ENCODE measurements around the gene TNIP1. TPM values are rescaled to one million over a fixed set of nuclear protein-coding genes. Genes with fewer than 3 reads are reported as not detected.

Gene TNIP1
- total and polyA plus RNA-seq, 12 donors, result 36.6 to 129 (median 93.2) TPM

GRCh38 chr5:151017897-151018296, 62.9 kb downstream of the TNIP1 start:
- 69 to 84% (median 80%) methylated on average over 2 of the region's 2 CpGs for WGBS, 4 donors
- TF ChIP-seq POLR2A (IDR thresholded peaks at IDR 0.05) (no peak), CTCF (IDR thresholded peaks at IDR 0.05) (no peak)

GRCh38 chr5:151016700-151017099, 64.1 kb downstream of the TNIP1 start:
- no peak overlapping the region for H3K4me3 ChIP-seq
- H3K4me1 ChIP-seq (replicated peaks in 1 of 2), result peaks cover 0 to 8% of the 10 kb centered on the region in 2 donors
- TF ChIP-seq CTCF (IDR thresholded peaks at IDR 0.05), result no peak
- TF ChIP-seq POLR2A (IDR thresholded peaks at IDR 0.05), result no peak
- H3K27me3 ChIP-seq, result no peaks in the 10 kb centered on the region
- intact Hi-C loops (cut with DNase I), result no loop called here
- no peaks in the 10 kb centered on the region for H3K9me3 ChIP-seq (replicated peaks in 1 of 3)
- peak overlapping the region in 1 of 5 donors; percentile 36 for H3K27ac ChIP-seq
- peak in 5 of 7 donors; percentile 49 to 80 (median 65) for DNase-seq
- no peaks in the 10 kb centered on the region for H3K36me3 ChIP-seq (replicated peaks in 1 of 2)
- 50 to 66% (median 51%) methylated on average over 5 of the region's 5 CpGs for WGBS, 4 donors

More at GRCh38 chr5:151017897-151018296, 62.9 kb downstream of the TNIP1 start:
- no peak overlapping the region for H3K27ac ChIP-seq
- H3K36me3 ChIP-seq (replicated peaks in 1 of 2), result no peaks in the 10 kb centered on the region
- no peak for DNase-seq
- H3K9me3 ChIP-seq (replicated peaks in 1 of 3), result no peaks in the 10 kb centered on the region
- no peaks in the 10 kb centered on the region for H3K27me3 ChIP-seq
- intact Hi-C loops (cut with DNase I), result no loop called here
- no peak overlapping the region for H3K4me3 ChIP-seq
- peaks cover 11 to 12% of the 10 kb centered on the region in 2 donors for H3K4me1 ChIP-seq (replicated peaks in 1 of 2)

GRCh38 chr5:151015974-151016587, 64.8 kb downstream of the TNIP1 start:
- WGBS, 4 donors, result 84 to 90% (median 89%) methylated on average over 7 of the region's 7 CpGs
- DNase-seq, result no peak
- Histone ChIP-seq H3K27ac (peak overlapping the region in 1 of 5 donors; percentile 36), H3K36me3 (replicated peaks in 1 of 2) (no peaks in the 10 kb centered on the region), H3K9me3 (replicated peaks in 1 of 3) (no peaks in the 10 kb centered on the region), H3K4me3 (no peak overlapping the region), H3K27me3 (no peaks in the 10 kb centered on the region), H3K4me1 (replicated peaks in 1 of 2) (peaks cover 0 to 8% of the 10 kb centered on the region in 2 donors)
- intact Hi-C loops (cut with DNase I), result no loop called here
- TF ChIP-seq POLR2A (IDR thresholded peaks at IDR 0.05) (no peak), CTCF (IDR thresholded peaks at IDR 0.05) (no peak)

GRCh38 chr5:151014680-151015343, 66.0 kb downstream of the TNIP1 start:
- Histone ChIP-seq H3K4me1 (replicated peaks in 1 of 2) (peaks cover 0 to 4% of the 10 kb centered on the region in 2 donors), H3K9me3 (replicated peaks in 1 of 3) (no peaks in the 10 kb centered on the region), H3K36me3 (replicated peaks in 1 of 2) (no peaks in the 10 kb centered on the region), H3K4me3 (no peak overlapping the region), H3K27ac (peak overlapping the region in 1 of 5 donors; percentile 40), H3K27me3 (no peaks in the 10 kb centered on the region)
- TF ChIP-seq CTCF (IDR thresholded peaks at IDR 0.05), result no peak
- no peak for TF ChIP-seq POLR2A (IDR thresholded peaks at IDR 0.05)
- intact Hi-C loops (cut with DNase I), result no loop called here
- no peak for DNase-seq
- 72 to 84% (median 74%) methylated on average over 4 of the region's 4 CpGs for WGBS, 4 donors

All from adrenal gland (tissue), 12 donors.